ENCODE measurements around the gene SH2D4B. TPM values are rescaled to one million over a fixed set of nuclear protein-coding genes. Genes with fewer than 3 reads are reported as not detected.

The SH2D4B gene
- total and polyA plus RNA-seq, 2 of the 13 experiments (the other 11 are each of a cell fraction or from before 2014, with no cell fraction given): not detected

GRCh38 chr10:80503584-80504157 is 34.0 kb upstream of the SH2D4B start (continued):
- TF ChIP-seq, protein P1, sequence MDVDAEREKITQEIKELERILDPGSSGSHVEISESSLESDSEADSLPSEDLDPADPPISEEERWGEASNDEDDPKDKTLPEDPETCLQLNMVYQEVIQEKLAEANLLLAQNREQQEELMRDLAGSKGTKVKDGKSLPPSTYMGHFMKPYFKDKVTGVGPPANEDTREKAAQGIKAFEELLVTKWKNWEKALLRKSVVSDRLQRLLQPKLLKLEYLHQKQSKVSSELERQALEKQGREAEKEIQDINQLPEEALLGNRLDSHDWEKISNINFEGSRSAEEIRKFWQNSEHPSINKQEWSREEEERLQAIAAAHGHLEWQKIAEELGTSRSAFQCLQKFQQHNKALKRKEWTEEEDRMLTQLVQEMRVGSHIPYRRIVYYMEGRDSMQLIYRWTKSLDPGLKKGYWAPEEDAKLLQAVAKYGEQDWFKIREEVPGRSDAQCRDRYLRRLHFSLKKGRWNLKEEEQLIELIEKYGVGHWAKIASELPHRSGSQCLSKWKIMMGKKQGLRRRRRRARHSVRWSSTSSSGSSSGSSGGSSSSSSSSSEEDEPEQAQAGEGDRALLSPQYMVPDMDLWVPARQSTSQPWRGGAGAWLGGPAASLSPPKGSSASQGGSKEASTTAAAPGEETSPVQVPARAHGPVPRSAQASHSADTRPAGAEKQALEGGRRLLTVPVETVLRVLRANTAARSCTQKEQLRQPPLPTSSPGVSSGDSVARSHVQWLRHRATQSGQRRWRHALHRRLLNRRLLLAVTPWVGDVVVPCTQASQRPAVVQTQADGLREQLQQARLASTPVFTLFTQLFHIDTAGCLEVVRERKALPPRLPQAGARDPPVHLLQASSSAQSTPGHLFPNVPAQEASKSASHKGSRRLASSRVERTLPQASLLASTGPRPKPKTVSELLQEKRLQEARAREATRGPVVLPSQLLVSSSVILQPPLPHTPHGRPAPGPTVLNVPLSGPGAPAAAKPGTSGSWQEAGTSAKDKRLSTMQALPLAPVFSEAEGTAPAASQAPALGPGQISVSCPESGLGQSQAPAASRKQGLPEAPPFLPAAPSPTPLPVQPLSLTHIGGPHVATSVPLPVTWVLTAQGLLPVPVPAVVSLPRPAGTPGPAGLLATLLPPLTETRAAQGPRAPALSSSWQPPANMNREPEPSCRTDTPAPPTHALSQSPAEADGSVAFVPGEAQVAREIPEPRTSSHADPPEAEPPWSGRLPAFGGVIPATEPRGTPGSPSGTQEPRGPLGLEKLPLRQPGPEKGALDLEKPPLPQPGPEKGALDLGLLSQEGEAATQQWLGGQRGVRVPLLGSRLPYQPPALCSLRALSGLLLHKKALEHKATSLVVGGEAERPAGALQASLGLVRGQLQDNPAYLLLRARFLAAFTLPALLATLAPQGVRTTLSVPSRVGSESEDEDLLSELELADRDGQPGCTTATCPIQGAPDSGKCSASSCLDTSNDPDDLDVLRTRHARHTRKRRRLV (CRISPR knock-in tag; IDR thresholded peaks at IDR 0.05): no peak
- no peak for TF ChIP-seq HBP1 (CRISPR knock-in tag; IDR thresholded peaks at IDR 0.05; ENCODE audit: low read depth)
- no peak for TF ChIP-seq ZSCAN5A (CRISPR knock-in tag; IDR thresholded peaks at IDR 0.05; ENCODE audit: borderline replicate concordance)
- no peak for TF ChIP-seq MXD3 (CRISPR knock-in tag; IDR thresholded peaks at IDR 0.05)
- TF ChIP-seq KLF6 (CRISPR knock-in tag; IDR thresholded peaks at IDR 0.05): no peak

All from HepG2 (cell line).